ENCODE results near the gene VIM.

GRCh38 chr10:17237915-17238444, 9.9 kb downstream of the VIM start:
- TF ChIP-seq, protein P1, sequence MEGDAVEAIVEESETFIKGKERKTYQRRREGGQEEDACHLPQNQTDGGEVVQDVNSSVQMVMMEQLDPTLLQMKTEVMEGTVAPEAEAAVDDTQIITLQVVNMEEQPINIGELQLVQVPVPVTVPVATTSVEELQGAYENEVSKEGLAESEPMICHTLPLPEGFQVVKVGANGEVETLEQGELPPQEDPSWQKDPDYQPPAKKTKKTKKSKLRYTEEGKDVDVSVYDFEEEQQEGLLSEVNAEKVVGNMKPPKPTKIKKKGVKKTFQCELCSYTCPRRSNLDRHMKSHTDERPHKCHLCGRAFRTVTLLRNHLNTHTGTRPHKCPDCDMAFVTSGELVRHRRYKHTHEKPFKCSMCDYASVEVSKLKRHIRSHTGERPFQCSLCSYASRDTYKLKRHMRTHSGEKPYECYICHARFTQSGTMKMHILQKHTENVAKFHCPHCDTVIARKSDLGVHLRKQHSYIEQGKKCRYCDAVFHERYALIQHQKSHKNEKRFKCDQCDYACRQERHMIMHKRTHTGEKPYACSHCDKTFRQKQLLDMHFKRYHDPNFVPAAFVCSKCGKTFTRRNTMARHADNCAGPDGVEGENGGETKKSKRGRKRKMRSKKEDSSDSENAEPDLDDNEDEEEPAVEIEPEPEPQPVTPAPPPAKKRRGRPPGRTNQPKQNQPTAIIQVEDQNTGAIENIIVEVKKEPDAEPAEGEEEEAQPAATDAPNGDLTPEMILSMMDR (conservative IDR thresholded peaks at IDR 0.05; ENCODE audit: low read length): no peak
- TF ChIP-seq EZH2phosphoT487 (IDR thresholded peaks at IDR 0.05; ENCODE audit: borderline replicate concordance, low read depth, low read length): no peak
